DOHH2 (cell line): ENCODE results near the gene HOXA1.

ENCODE experiments used
- H3F3A ChIP-seq: fragments of 200-600 bp; sonication (generic), shearing (Covaris generic); 2 replicates; pipeline ENCODE4 v1.6.0; 2016; ENCODE audit warnings: antibody characterized with exemption, mild to moderate bottlenecking; ENCODE audit not compliant: control insufficient read depth, insufficient read depth
- H3K27ac ChIP-seq: fragments of 200-600 bp; sonication (generic); 2 replicates; pipeline ENCODE4 v1.5.1; 2014; ENCODE audit warnings: low read depth, mild to moderate bottlenecking, low read length, moderate library complexity
- H3K27me3 ChIP-seq: fragments of 200-600 bp; sonication (generic); 2 replicates; pipeline ENCODE4 v1.6.1; 2014; ENCODE audit warnings: mild to moderate bottlenecking, low read length, mixed read lengths; ENCODE audit not compliant: control insufficient read depth
- H3K36me3 ChIP-seq: fragments of 200-600 bp; sonication (generic); 2 replicates; pipeline ENCODE4 v1.6.1; 2014; ENCODE audit warnings: mild to moderate bottlenecking, low read length, moderate library complexity, mixed read lengths; ENCODE audit not compliant: control insufficient read depth
- H3K4me1 ChIP-seq: fragments of 200-600 bp; sonication (generic); 2 replicates; pipeline ENCODE4 v1.6.1; 2014; ENCODE audit warnings: mild to moderate bottlenecking, low read length, mixed read lengths; ENCODE audit not compliant: control insufficient read depth
- H3K4me2 ChIP-seq: fragments of 200-600 bp; sonication (generic); 2 replicates; pipeline ENCODE4 v1.6.0; 2014; ENCODE audit warnings: mild to moderate bottlenecking, low read length, moderate library complexity
- H3K4me3 ChIP-seq: fragments of 200-600 bp; sonication (generic); 2 replicates; pipeline ENCODE4 v1.5.1; 2014; ENCODE audit warnings: mild to moderate bottlenecking, low read length, mixed read lengths
- H3K79me2 ChIP-seq: fragments of 200-600 bp; sonication (generic); 2 replicates; pipeline ENCODE4 v1.6.1; 2014; ENCODE audit warnings: mild to moderate bottlenecking, low read length, mixed read lengths; ENCODE audit not compliant: control insufficient read depth
- H3K9me2 ChIP-seq: fragments of 200-600 bp; sonication (generic); replicated peaks from 2 replicates; pipeline ENCODE4 v1.6.1; 2014; ENCODE audit warnings: mild to moderate bottlenecking, low read length, mixed read lengths; ENCODE audit not compliant: control insufficient read depth
- H3K9me3 ChIP-seq: fragments of 200-600 bp; sonication (generic); 2 replicates; pipeline ENCODE4 v1.6.1; 2014; ENCODE audit warnings: antibody characterized with exemption, low read length, mixed read lengths; ENCODE audit not compliant: control insufficient read depth, insufficient read depth
- H4K20me1 ChIP-seq: fragments of 200-600 bp; sonication (generic); 2 replicates; pipeline ENCODE4 v1.6.0; 2014; ENCODE audit warnings: low read depth, mild to moderate bottlenecking, antibody characterized with exemption, low read length, moderate library complexity; ENCODE audit not compliant: control insufficient read depth, insufficient read depth
- EZH2phosphoT487 ChIP-seq: fragments of 200-600 bp; sonication (generic); IDR thresholded peaks from 2 replicates; pipeline ENCODE4 v1.6.1; 2017; ENCODE audit warnings: borderline replicate concordance, mild to moderate bottlenecking, antibody characterized with exemption, low read length, moderate library complexity, mixed read lengths
- TF ChIP-seq, protein P1 (sequence below): fragments of 200-600 bp; sonication (generic); IDR thresholded peaks from one replicate; pipeline ENCODE4 v1.5.1; 2014; ENCODE audit warnings: antibody characterized with exemption, mild to moderate bottlenecking, low read depth, low read length; ENCODE audit not compliant: poor library complexity, severe bottlenecking

Gene HOXA1

GRCh38 chr7:27064661-27065060, 31.1 kb downstream of the HOXA1 start:
- no peaks in the 10 kb centered on the region for H3K4me1 ChIP-seq
- no peak overlapping the region for H3K4me2 ChIP-seq

GRCh38 chr7:27064159-27064558, 31.6 kb downstream of the HOXA1 start:
- TF ChIP-seq, protein P1, sequence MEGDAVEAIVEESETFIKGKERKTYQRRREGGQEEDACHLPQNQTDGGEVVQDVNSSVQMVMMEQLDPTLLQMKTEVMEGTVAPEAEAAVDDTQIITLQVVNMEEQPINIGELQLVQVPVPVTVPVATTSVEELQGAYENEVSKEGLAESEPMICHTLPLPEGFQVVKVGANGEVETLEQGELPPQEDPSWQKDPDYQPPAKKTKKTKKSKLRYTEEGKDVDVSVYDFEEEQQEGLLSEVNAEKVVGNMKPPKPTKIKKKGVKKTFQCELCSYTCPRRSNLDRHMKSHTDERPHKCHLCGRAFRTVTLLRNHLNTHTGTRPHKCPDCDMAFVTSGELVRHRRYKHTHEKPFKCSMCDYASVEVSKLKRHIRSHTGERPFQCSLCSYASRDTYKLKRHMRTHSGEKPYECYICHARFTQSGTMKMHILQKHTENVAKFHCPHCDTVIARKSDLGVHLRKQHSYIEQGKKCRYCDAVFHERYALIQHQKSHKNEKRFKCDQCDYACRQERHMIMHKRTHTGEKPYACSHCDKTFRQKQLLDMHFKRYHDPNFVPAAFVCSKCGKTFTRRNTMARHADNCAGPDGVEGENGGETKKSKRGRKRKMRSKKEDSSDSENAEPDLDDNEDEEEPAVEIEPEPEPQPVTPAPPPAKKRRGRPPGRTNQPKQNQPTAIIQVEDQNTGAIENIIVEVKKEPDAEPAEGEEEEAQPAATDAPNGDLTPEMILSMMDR = no peak
- no peak for TF ChIP-seq EZH2phosphoT487
- H3K9me3 ChIP-seq = no peaks in the 10 kb centered on the region
- peaks cover 13% of the 10 kb centered on the region; the same call in 1 of the 2 replicates for H3K27me3 ChIP-seq
- H3K9me2 ChIP-seq = no peaks in the 10 kb centered on the region
- no peak overlapping the region for H3K4me2 ChIP-seq
- no peaks in the 10 kb centered on the region for H3K36me3 ChIP-seq
- no peaks in the 10 kb centered on the region for H3F3A ChIP-seq
- no peaks in the 10 kb centered on the region for H4K20me1 ChIP-seq
- H3K79me2 ChIP-seq = no peaks in the 10 kb centered on the region
- no peaks in the 10 kb centered on the region for H3K4me1 ChIP-seq
- H3K4me3 ChIP-seq = no peak overlapping the region
- no peak overlapping the region for H3K27ac ChIP-seq

More at GRCh38 chr7:27064661-27065060, 31.1 kb downstream of the HOXA1 start:
- Histone ChIP-seq H3K9me3 (no peaks in the 10 kb centered on the region), H3K9me2 (no peaks in the 10 kb centered on the region), H3K4me3 (no peak overlapping the region), H4K20me1 (no peaks in the 10 kb centered on the region), H3K27ac (no peak overlapping the region), H3K79me2 (no peaks in the 10 kb centered on the region), H3K27me3 (peaks cover 12% of the 10 kb centered on the region; the same call in 1 of the 2 replicates), H3F3A (no peaks in the 10 kb centered on the region), H3K36me3 (no peaks in the 10 kb centered on the region)
- TF ChIP-seq, protein P1 = no peak
- no peak for TF ChIP-seq EZH2phosphoT487

DNA sequence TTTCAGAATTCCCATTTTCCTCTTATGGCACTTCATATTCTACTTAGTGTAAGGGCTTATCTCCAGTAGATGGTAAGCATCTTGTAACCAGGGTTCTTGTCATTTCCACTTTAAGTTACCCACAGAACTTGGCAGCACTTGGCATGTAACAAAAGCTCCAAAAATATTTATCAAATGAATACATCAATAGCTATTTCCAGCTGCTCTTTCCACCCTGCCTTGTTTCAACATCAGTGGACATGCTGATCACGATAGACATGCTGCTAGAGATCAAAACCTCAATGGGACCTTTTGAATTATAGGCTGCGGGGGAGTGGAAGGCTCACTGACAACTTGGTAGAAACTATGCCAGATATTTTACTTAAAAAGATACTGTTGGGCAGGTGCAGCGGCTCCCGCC, 32.9 kb downstream of the HOXA1 start:
- Histone ChIP-seq H3F3A (no peaks in the 10 kb centered on the region), H3K27ac (no peak overlapping the region), H3K27me3 (peaks cover 7% of the 10 kb centered on the region; the same call in 1 of the 2 replicates), H3K9me3 (no peaks in the 10 kb centered on the region), H3K4me2 (no peak overlapping the region), H4K20me1 (no peaks in the 10 kb centered on the region), H3K79me2 (no peaks in the 10 kb centered on the region), H3K36me3 (no peaks in the 10 kb centered on the region), H3K4me1 (no peaks in the 10 kb centered on the region), H3K9me2 (no peaks in the 10 kb centered on the region), H3K4me3 (no peak overlapping the region)
- TF ChIP-seq EZH2phosphoT487 = no peak
- TF ChIP-seq, protein P1 = no peak
